Activated naive CD8-positive, alpha-beta T cell treated with anti-CD3 and anti-CD28 coated beads, Interleukin-2, amount 10 ng/mL, durations not matched to agents 7 days and 5 days (primary cell): Measurements from ENCODE around the gene P4HA3. TPM values are rescaled to one million over a fixed set of nuclear protein-coding genes. Genes with fewer than 3 reads are reported as not detected.

Experiments
- ATAC-seq: fragments of 150-1000 bp; cut with Tn5 transposase; one replicate; pipeline ENCODE4 v1.10.0; 2021; ENCODE audit warnings: low read depth, moderate library complexity
- POLR2A ChIA-PET: fragments of 350-600 bp; sonication (Branson Sonifier 250); formaldehyde crosslinking; loops from one replicate; lab custom pipeline; 2021; ENCODE audit warnings: antibody characterized with exemption; lab: Charles Lee
- DNase-seq: peaks from one replicate; pipeline ENCODE4 v3.0.0; 2021
- H3K27ac Mint-ChIP-seq: one replicate; pipeline ENCODE4 v1.8.0; 2022; ENCODE audit warnings: mild to moderate bottlenecking, mixed read lengths
- H3K27me3 Mint-ChIP-seq: one replicate; pipeline ENCODE4 v1.8.0; 2022; ENCODE audit warnings: mild to moderate bottlenecking, moderate library complexity, mixed read lengths
- H3K36me3 Mint-ChIP-seq: one replicate; pipeline ENCODE4 v1.8.0; 2021; ENCODE audit warnings: mild to moderate bottlenecking, mixed read lengths
- H3K4me1 Mint-ChIP-seq: one replicate; pipeline ENCODE4 v1.8.0; 2021; ENCODE audit warnings: mixed read lengths
- H3K4me3 Mint-ChIP-seq: one replicate; pipeline ENCODE4 v1.8.0; 2022; ENCODE audit warnings: mild to moderate bottlenecking, moderate library complexity, mixed read lengths
- H3K9me3 Mint-ChIP-seq: one replicate; pipeline ENCODE4 v1.8.0; 2021; ENCODE audit warnings: mixed read lengths
- total RNA-seq, 2 experiments: library from RNA; stranded (reverse); gene quantifications; one replicate each; pipeline ENCODE4 v1.2.3, GENCODE V29; 2021

P4HA3 gene
- total RNA-seq, 2 experiments from 2014 or later: not detected

- no peak overlapping the region for H3K27ac Mint-ChIP-seq
- ATAC-seq: no peak
- POLR2A ChIA-PET: no interaction called here
- H3K27me3 Mint-ChIP-seq: no peaks in the 10 kb centered on the region
- H3K36me3 Mint-ChIP-seq: peaks cover 21% of the 10 kb centered on the region
- no peak overlapping the region for H3K4me3 Mint-ChIP-seq
- no peaks in the 10 kb centered on the region for H3K9me3 Mint-ChIP-seq
- no peak for DNase-seq
- peaks cover 6% of the 10 kb centered on the region for H3K4me1 Mint-ChIP-seq
These were observed 76.3 kb downstream of the P4HA3 start for GRCh38 chr11:74235121-74235520.

DNA sequence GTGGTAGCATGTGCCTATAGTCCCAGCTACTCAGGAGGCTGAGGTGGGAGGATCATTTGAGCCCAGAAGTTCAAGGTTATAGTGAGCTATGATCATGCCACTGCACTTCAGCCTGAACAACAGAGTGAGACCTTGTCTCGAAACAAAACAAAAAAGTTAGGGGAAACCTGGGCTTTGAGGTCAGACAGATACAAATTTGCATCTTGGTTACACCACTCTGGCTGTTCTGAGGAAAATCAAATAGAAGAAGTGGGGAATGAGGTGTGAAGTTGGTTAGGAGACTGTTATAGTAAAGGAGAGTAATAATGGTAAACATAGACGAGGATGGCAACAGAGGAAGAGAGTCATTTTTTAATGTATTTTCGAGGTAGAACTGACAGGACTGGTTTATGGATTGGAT, 77.8 kb downstream of the P4HA3 start:
- POLR2A ChIA-PET: no interaction called here
- Mint-ChIP-seq H3K4me1 (peaks cover 6% of the 10 kb centered on the region), H3K36me3 (peaks cover 12% of the 10 kb centered on the region), H3K4me3 (no peak overlapping the region), H3K9me3 (no peaks in the 10 kb centered on the region), H3K27me3 (no peaks in the 10 kb centered on the region), H3K27ac (no peak overlapping the region)
- no peak for DNase-seq
- ATAC-seq: no peak

DNA sequence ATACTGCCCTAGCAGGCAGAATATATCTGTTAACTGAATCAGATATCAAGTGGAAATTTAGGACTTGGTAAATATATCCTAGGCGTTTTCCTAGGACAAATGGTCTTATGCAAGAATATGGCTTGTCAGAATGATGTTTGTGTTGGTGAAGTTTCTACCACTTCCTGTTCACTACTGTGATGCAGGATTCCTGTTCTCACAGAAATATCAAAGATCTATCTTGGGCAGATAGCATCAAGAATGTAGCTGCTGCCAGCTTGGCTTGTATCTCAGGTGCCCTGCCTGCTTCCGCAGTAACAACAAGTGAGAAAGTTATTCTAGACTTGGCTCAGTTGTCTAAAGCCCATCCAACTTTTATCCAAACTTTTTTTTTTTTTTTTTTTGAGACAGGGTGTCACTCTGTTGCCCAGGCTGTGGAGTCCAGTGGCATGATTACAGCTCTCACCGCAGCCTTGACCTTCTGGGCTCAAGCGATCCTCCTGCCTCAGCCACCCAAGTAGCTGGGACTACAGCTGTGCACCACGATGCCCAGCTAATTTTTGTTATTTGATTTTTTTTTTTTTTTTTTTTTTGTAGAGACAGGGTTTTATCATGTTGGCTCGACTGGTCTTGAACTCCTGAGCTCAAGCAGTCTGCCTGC, 79.0 kb downstream of the P4HA3 start:
- Mint-ChIP-seq H3K36me3 (peaks cover 10% of the 10 kb centered on the region), H3K4me3 (no peak overlapping the region), H3K27me3 (no peaks in the 10 kb centered on the region), H3K27ac (no peak overlapping the region), H3K9me3 (no peaks in the 10 kb centered on the region), H3K4me1 (peaks cover 6% of the 10 kb centered on the region)
- DNase-seq (no peak), ATAC-seq (peak; percentile 75)
- POLR2A ChIA-PET: interaction anchor here (0.7 kb wide), 1 partner anchor 261 kb away, joined by 6 read pairs; the partner anchor contains the start of gene LIPT2

- Mint-ChIP-seq H3K4me3 (no peak overlapping the region), H3K4me1 (peaks cover 1% of the 10 kb centered on the region)
- no peak for DNase-seq
These were observed 84.5 kb downstream of the P4HA3 start for GRCh38 chr11:74226907-74227306.

DNA sequence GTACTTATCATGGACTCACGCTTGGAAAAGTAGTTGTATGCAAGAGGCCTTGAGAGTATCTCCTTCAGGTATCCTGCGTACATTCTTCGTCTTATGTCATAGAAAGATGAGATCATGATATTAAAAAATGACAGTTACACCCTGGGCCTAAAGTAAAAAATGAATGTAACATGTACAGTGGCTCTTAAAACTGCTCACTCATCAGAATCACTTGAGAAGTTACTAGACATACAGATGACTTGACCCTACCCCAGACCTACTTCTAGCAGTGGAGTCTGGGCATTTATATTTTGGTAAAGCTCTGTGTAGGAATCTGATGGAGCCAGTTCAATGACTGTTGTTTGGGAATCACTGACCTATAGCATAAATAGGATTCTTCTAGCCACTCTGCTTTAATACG, 85.9 kb downstream of the P4HA3 start:
- H3K27me3 Mint-ChIP-seq: no peaks in the 10 kb centered on the region
- ATAC-seq (no peak), DNase-seq (no peak)
- H3K27ac Mint-ChIP-seq: no peak overlapping the region
- no peaks in the 10 kb centered on the region for H3K4me1 Mint-ChIP-seq
- no peak overlapping the region for H3K4me3 Mint-ChIP-seq
- H3K9me3 Mint-ChIP-seq: peaks cover 1% of the 10 kb centered on the region
- POLR2A ChIA-PET: no interaction called here
- peaks cover 20% of the 10 kb centered on the region for H3K36me3 Mint-ChIP-seq

More at GRCh38 chr11:74226907-74227306, 84.5 kb downstream of the P4HA3 start:
- H3K27ac Mint-ChIP-seq: peak overlapping the region; percentile 32
- peaks cover 1% of the 10 kb centered on the region for H3K9me3 Mint-ChIP-seq
- no peaks in the 10 kb centered on the region for H3K27me3 Mint-ChIP-seq
- POLR2A ChIA-PET: no interaction called here
- H3K36me3 Mint-ChIP-seq: peaks cover 22% of the 10 kb centered on the region
- no peak for ATAC-seq

DNA sequence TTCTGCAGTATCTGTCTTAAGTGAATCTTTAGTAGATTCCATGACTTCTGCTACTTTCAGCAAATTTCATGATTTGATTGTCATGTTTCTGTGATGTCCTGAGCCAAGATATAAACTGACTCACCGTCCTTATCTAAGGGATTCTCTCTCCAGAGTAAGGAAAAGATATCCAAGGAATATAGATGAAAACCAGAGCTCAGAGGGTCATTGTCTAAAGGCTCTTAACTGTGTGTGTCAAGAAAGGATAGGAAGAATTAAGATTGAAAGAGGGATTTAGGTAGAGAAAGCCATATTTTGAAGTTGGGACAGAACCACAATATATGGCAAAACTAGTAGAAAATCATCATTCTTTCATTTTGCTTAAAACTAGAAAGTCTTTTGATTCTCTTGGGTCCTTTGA, 89.6 kb downstream of the P4HA3 start:
- ATAC-seq: no peak
- Mint-ChIP-seq H3K36me3 (peaks cover 18% of the 10 kb centered on the region), H3K27me3 (no peaks in the 10 kb centered on the region), H3K4me3 (no peak overlapping the region), H3K9me3 (peaks cover 1% of the 10 kb centered on the region), H3K4me1 (no peaks in the 10 kb centered on the region), H3K27ac (no peak overlapping the region)
- POLR2A ChIA-PET: no interaction called here
- no peak for DNase-seq

- DNase-seq (no peak), ATAC-seq (no peak)
- H3K9me3 Mint-ChIP-seq: peaks cover 4% of the 10 kb centered on the region
- no peaks in the 10 kb centered on the region for H3K27me3 Mint-ChIP-seq
- H3K4me1 Mint-ChIP-seq: no peaks in the 10 kb centered on the region
- H3K27ac Mint-ChIP-seq: no peak overlapping the region
- no peak overlapping the region for H3K4me3 Mint-ChIP-seq
- POLR2A ChIA-PET: no interaction called here
- peaks cover 23% of the 10 kb centered on the region for H3K36me3 Mint-ChIP-seq
These were observed 91.1 kb downstream of the P4HA3 start for GRCh38 chr11:74220376-74220775.

Other genes starting within 250 kb of the P4HA3 start
- gene C2CD3, start 140.6 kb downstream of the P4HA3 start, total RNA-seq: 10 to 100 TPM; 36.2 to 37.6 TPM
- gene PPME1, start 140.4 kb downstream of the P4HA3 start, total RNA-seq: 10 to 100 TPM; 29.2 to 29.7 TPM
- gene PGM2L1, start 86.8 kb upstream of the P4HA3 start, total RNA-seq: 10 to 100 TPM in 1 of 2 experiments, 1 to 10 TPM in 1; 8.6 to 10.5 TPM
- under 1 TPM; 0.19 to 0.23 TPM for gene KCNE3, start 155.9 kb upstream of the P4HA3 start, total RNA-seq
- gene LIPT2, start 182.1 kb upstream of the P4HA3 start, total RNA-seq: 1 to 10 TPM; 3.1 to 6.7 TPM